NCI-H1092 (cell line): ENCODE results near the gene POLE3.
"Not testable (repeated sequence)": the region's sequence is repeated elsewhere in the genome, so short reads cannot be mapped to it uniquely, and the experiment has no call there.

Experiments
- DNase-seq: peaks from one replicate; lab custom pipeline; 2025; lab: John Stamatoyannopoulos, UW

The POLE3 gene, protein sequence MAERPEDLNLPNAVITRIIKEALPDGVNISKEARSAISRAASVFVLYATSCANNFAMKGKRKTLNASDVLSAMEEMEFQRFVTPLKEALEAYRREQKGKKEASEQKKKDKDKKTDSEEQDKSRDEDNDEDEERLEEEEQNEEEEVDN

DNA sequence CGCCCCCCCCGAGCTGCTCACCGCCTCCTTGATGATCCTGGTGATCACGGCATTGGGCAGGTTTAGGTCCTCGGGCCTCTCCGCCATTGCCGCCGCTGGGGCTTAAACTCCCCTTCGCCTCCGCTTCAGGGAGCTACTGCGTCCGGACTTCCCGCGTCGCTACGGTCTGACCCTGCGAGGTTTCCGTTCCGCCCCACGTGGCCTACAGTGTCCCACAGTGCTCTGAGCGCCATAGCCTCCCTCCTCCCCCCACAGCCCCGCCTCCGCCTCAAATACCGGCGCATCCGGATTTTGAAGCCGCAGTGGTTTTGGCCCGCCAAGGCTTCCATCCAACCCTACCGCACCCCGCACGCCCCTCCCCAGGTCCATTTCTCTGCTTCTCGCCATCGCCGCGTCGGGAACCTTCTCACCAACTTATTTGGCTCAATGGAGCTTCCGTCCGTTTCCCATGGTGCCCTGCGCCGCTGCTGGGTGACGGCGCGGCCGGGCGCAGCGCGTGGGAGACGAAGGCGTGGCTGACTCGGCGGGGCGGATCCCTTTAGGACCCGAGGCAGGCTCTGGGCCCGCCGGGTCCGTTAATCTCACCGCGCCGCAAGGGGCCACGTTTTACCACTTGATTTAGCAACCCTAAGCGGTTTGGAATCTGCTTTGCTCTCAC is at the start of gene POLE3, which contains the start of gene C9orf43:
POLE3 (minus strand) TSS at position 469 of the 658 bp plus-strand sequence; CDS start at position 87, 382 bp downstream.
C9orf43 (plus strand) TSS at position 541 of the 658 bp plus-strand sequence. CDS start 2,747 bp downstream, outside the sequence.
- DNase-seq: peak; percentile 93

DNA sequence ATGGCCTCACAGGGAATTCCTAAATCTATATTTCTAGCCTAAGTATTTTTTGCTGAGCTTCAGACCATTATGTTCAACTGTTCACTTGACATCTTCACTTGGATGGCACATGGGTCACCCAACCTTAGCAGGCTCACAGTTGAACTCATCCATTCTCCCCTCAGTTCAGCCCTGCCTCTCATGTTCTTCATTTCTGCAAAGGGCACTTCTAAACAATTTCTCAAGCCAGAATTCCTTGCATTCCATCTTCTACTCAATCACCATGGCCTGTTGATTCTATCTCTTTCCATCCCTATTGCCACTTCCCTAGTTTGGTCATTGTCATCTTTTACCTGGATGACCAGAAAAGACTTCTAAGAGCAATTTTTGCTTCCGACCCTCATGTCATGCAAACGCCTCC is 45.8 kb upstream of the POLE3 start:
- DNase-seq: no peak

DNA sequence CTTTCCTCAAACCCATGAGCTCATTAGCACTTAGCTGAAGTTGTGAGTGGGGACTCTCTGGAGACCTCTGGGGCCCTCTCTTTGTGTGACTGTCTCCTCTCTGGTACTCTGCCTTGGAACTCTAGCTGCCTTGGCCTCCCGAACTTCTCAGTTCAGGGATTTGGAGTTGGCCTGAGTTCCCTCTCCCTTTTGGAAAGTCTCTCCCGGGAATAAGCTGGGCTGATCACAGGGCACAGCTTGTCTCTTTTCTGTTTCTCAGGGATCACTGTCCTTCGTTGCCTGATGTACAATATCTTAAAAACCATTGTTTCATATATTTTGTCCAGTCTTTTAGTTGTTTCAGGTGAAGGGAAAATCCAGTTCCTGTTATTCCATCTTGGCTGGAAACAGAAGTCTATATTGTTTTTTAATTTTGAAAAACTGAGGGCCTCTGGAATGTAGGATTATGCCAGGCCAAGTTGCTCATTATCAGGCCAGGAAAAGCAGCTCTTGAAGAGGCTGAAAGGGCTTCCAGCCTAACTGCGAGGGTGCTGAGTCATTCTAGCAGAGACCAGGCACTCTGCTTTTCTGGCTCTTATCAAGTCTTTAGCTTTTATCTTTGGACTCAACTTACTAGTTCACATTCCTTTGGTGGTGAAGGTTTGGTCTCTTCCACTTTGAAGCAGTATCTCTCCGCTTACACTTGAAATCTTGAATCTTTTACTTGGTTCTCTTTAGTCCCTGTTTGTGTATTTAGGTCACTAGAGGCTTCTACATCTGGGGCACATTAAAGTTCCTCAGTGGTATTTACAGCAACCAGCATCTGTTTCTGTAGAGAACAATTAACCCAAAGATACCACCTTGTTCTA is 44.7 kb upstream of the POLE3 start:
- DNase-seq: no peak

DNA sequence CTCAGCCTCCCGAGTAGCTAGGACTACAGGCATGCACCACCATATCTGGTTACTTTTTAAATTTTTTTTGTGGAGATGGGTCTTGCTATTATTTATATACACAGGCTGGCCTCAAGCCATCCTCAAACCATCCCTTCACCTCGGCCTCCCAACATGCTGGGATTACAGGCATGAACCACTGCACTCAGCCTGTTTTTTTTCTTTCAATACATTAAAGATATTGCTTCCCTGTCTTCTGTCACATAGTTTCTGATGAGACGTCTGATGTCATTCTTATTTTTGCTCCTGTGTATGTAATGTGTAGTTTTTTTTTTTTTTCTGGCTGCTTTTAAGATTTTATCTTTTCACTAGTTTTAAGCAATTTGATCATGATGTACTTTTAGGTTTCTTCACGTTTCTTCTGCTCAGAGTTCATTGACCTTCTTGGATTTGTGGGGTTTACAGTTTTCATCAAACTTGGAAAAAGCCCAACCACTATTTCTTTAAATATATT is 41.7 kb upstream of the POLE3 start:
- no peak for DNase-seq

DNA sequence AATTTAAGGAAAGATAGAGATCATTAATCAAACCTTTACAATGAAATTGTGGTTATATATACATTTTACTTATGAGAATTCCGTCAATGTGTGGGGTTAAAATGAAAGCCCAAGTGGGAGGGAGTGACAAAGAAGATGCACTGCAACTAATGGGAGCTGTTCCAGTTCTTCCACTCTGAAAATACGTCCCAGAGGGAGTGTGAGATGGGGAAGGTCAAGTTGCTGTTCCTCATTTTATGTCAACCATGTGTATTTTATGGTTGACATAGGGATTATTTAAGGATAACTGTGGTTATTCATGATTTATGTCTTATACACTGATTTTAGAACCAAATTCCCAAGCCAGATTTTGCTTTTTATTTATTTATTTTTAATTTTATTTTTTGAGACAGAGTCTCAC is 38.9 kb upstream of the POLE3 start:
- no peak for DNase-seq

DNA sequence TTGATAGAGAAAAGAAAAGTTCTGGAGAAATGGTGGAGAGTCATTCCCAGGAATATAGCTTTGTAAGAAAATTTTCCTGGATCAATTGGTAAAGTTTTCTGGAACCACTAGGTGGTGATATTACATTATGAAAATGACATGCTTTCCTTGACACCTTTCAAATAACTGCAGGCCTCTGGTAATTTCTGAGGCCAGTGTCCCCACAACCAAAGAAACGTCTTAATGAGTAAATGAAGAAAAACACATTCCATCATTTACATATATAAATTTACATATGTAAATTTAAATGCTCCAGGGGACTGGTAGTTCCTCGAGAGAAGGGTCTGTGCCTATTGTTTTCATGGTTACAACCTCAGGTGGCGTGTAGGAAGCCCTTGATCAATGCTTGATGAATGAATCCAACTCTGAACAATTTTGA is 35.9 kb upstream of the POLE3 start:
- DNase-seq: no peak

DNA sequence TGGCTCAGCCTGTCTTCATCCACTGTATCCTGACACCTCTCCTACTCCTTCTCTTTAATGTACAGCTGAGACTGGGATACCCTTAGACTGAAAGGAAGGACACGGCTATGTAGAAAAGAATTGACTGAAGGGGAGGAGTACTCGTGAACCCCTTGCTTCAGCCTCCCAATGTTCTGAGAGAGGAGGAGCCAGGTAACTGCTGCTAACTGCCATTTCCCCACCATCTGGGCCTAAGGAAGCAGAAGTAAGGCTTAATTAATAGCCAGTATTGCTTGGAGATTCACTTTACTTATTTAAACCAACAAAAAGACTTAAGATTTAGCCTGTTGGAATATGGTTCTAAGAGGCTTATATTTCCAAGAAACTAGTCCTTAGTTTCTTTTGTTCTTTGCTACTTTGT is 34.3 kb upstream of the POLE3 start:
- no peak for DNase-seq

DNA sequence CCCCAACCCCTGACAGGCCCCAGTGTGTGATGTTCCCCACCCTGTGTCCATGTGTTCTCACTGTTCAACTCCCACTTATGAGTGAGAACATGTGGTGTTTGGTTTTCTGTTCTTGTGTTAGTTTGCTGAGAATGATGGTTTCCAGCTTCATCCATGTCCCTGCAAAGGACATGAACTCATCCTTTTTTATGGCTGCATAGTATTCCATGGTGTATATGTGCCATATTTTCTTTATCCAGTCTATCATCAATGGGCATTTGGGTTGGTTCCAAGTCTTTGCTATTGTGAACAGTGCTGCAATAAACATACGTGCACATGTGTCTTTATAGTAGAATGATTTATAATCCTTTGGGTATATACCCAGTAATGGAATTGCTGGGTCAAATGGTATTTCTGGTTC is 27.2 kb upstream of the POLE3 start:
- not testable (repeated sequence) for DNase-seq

DNA sequence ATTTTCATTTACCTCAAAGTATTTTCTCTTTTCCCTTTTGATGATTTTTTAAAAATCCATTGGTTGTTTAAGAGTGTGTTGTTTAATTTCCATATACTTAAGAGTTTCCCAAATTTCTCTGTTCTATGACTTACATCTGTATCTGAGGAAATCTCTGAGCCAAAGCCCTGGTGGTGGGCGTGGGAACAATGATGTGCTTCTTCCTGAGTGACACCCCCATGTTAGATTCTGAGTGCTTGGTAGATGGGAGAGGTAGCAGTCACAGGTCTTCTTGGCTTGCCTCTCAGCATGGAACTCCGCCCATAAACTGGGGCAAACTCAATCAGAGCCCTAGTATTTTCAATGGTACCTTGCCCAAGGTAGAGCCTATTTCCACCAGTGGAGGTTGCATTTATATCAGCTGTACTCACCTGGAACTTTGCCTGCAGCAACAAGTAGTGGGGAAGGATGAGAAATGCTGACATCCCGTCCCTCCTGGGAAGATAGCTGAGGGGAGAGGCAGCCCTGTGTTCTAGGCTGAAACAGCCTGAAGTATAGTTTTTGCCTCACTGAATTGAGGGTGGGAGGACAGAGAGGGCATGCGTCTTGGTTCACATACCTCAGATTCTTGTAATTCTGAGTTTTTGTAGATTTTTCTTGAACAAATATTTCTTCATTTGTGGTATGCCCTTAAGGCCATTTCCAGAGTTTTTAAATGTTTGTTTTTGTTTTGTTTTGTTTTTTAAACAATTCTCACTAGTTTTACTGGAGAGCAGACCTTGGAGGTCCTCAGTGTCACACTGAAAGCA is 26.4 kb upstream of the POLE3 start:
- no peak for DNase-seq

DNA sequence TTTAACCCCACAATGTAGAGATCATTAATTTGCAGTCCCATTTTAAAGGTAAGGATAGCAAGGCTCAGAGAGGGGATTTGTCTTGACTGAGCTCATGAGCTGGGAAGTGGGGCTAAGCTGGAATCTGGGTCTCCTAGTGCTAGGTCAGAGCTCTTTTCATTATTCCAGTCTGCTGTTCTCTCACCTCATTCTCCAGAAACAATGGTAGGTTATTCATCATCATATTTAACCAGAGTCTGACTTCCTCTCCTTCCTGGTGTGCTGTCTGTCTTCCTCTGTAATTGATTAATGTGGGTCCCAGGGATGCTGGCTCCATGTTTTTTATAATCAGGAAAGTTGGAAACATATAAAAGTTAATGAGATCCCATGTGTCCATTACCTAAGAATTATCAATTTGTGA is 20.7 kb upstream of the POLE3 start:
- DNase-seq: no peak

DNA sequence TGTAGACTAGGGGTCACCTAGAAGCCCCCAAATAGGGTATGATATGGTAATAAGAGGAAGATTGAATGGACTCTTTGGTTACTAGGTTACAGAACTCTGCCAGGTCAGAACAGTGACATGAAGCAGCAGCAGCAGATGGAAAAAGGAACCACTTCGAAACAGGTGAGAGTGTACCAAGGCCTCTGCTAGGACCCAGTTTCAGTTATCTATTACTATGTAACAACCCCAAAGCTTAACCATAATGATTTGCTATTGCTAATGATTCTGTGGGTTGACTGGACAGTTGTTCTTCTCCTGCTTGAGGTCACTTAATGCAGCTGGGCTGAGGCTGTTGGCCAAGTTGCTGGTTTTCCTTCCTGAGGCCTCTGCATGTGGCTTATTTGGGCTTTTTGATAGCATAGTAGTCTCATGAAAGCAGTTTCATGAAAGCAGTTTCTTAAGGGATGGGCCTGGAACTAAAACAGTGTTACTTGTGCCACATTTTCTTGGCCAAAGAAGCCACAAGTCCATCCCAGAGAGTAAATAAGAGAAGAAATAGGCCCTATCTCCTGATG is 17.7 kb upstream of the POLE3 start:
- DNase-seq: no peak

DNA sequence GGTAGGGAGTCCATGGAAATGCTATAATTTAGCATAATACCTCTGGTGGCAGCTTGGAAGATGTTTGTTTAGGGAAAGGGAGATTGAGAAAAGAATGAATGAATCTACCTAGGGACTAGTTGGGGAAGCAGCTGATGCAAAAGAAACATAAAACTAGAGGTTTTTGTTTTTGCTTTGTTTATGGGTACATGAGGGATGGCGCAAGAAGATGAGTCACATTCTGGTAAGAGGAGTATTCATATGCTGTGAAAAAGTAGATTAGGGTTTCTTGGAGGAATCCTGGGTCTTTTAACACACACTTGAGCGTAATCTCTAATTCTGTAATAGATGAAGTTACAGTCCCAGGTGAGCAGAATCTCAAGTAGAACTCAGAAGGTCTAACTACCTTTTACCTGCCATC is 17.2 kb upstream of the POLE3 start:
- DNase-seq: no peak

DNA sequence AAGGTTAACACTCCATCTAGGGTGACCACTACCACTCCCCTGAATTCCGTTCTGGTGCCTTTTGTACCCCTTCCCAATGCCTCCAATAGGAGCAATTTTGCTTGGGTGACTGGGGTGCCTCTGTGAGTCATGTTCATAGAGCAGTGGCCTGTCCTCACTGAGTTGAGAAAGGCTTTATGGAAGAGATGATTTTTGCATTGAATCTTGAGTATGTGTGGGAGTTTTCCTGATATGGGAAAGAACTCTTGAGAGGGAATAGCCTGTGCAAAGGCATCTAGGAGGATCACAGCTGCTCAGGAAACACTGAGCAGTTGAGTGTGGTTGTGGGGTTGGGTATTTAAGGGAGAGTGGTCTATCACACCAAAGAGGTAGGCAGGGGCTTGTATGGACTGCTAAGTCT is 16.2 kb upstream of the POLE3 start:
- DNase-seq: no peak

DNA sequence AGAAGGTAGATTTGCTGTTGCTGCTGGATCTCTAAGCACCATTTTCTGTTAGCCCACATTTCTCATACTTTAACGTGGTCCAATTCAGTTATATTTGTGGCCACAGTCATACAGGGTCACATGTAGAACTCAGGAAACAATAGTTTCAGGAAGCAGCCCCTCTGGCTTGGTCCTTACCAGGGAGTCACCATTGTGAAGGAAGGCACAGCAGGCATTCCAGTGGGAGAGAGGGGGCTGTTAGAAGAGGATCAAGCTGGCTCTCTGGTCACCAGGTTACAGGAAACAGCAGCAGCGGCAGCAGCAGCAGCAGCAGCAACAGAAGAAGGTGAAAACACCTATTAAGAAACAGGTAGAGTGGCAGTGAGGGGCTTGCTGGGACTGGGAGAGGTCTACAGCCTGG is 14.6 kb upstream of the POLE3 start:
- no peak for DNase-seq

DNA sequence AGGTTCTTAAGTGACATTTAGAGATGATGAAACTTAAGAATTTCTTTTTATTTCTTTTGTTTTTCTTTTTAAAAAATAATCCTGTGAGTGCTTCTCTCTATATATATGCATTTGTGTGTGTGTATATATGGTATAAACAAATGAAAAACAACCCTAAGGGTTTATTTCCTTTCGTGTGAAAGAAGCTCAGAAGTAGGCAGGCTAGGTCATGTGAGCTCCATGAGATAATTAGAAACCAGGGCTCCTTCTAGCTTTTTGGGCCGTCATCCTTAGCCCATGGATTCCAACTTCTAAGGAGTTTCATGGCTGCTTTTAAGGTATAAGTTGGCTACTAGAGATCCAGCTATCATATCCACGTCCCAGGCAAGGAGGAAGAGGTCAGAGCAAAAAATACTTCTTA is 11.3 kb upstream of the POLE3 start:
- no peak for DNase-seq

DNA sequence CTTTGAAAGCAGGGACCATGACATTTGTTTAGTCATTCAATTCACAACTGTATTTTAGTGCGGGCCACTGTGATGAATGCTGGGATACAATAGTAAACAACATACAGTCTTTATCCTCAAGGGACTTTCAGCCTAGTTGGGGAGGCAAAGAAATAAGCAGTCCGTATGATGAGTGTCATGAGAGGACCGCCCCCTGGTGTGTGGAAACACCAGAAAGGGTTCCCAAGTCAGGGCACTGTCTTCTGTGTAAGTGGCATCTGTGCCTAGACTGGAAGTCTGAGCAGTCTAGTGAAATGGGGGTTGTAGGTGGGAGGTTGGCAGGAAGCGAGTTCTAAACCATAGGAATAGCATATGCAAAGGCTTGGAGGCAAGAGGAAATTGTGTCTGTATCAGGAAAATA is 6.9 kb upstream of the POLE3 start:
- no peak for DNase-seq

DNA sequence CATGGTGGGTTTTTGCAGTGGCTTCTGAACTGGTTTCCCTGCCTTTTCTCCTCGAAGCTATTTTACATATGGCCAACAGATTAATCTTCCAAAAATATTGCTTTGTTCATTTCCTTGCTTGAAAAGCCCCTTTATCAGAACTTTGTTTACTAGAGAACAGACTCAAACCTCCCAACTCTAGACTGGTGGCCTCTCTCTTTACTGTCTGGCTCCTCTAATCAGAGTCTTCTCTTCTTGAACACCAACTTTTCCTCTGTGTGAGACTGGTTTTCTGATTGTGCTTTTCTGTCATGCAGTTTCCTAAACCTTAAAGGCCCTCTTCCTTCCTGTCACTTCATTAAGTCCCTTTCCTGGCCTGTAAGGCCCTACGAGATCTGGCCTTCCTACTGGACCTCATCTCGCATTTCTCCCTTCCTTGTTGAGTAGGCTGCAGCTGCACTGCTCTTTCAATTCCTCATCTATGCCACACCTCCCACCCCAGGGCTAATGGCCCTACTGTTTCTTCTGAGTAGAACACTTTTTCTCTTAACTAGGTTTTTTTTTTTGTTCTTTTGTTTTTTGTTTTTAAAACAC is 5.8 kb upstream of the POLE3 start:
- DNase-seq: no peak

DNA sequence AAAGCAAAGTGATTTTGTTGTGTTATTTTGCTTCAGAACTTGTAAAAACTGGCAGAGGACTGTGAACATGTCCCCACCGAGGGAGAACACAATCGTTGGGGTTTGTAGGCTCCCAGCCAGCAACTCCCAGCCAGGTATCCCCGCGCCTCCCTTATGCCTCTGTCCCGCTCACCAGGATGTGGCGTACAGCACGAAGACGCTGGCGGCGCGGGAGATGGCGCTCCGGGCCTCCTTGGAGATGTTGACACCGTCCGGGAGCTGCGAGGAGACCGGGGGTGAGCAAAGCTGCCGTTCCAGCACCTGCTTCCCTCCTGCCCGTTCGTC is 630 bp downstream of the POLE3 start:
- no peak for DNase-seq

DNA sequence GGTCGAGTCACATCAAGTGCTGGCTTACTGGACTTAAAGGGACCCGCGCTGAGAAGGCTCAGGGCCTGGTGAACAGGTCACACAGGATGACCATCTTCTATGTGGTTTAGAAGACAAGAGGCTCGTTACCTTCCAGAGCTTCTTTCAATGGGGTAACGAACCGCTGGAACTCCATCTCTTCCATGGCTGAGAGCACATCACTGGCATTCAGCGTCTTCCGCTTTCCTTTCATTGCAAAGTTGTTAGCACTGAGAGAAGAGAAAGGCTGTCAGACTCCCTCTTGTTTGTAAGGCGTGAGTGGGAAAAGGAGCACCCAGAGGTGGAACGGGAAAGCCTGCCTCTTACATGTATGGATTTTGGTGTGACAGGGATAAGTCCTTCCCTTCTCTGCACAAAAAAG is 994 bp downstream of the POLE3 start:
- no peak for DNase-seq

DNA sequence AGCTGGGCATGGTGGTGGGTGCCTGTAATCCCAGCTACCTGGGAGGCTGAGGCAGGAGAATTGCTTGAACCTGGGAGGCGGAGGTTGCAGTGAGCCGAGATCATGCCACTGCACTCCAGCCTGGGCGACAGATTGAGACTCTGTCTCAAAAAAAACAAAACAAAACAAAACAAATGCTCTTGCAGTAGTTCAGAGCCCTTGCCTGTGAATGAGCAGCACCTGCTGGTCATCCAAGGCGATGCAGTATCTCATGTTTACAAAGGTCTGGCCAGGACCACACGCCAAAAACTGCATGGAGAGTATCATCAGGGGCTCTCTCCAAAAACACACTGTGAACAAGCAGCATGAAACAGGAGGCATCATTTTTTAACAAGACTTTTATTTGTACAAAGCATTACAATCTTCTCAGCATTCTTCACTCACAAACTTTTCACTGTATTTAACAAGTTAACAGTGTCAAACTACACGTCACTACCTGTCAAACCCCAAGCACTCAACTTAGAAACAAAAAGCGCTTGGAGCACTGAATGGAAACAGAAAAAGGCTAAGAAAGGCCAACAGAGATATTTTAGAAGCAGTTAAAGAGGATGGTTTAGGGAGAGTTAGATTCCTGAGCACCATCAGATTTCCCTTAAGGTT is 3.5 kb downstream of the POLE3 start:
- DNase-seq: not testable (repeated sequence)

DNA sequence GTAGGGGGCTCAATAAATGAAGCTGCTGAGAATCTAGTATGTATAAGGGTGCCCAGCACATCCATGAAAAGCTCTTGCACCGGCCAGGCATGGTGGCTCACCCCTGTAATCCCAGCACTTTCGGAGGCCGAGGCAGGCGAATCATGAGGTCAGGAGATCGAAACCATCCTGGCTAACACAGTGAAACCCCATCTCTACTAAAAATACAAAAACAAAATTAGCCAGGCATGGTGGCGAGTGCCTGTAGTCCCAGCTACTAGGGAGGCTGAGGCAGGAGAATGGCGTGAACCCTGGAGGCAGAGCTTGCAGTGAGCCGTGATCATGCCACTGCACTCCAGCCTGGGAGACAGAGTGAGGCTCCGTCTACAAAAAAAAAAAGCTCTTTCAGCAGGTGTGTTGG is 4.1 kb downstream of the POLE3 start:
- DNase-seq: not testable (repeated sequence)
